GM18508 (cell line): ENCODE results near the gene NOVA1.
"Not testable (repeated sequence)": the region's sequence is repeated elsewhere in the genome, so short reads cannot be mapped to it uniquely, and the experiment has no call there.

Experiments used
- ATAC-seq: cut with Tn5 transposase; IDR thresholded peaks from one replicate; pipeline ENCODE4 v1.9.1; 2021; ENCODE audit warnings: moderate number of reproducible peaks; ENCODE audit not compliant: insufficient read depth, unreplicated experiment

The NOVA1 gene

DNA sequence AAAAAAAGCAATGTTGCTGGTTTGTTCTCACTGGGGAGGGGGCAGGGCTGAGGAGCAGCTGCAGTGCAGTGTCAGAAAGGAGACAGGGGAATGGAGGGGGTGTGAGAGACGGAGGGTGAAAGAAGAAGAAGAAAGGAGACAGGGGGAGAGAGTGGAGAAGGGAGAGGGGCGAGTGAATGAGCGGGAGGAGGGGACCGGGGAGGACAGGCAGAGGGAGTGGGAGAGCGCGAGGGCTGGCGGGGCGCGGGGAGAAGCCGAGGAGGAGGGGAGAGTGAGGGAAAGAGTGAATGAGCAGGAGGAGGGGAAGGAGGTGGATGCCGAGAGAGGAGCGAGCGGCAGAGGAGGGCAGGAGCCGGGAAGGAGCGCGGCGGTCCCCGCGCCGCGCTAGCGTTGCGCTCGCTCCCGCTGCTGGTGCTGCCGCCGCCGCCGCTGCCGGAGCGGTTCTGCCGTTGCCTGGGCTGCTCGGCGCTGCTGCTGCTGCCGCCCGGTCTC is at the start of gene NOVA1:
TSS of gene NOVA1 (minus strand) at position 445 of the 492 bp plus-strand sequence. CDS start 597 bp downstream, outside the sequence.
- no peak for ATAC-seq

DNA sequence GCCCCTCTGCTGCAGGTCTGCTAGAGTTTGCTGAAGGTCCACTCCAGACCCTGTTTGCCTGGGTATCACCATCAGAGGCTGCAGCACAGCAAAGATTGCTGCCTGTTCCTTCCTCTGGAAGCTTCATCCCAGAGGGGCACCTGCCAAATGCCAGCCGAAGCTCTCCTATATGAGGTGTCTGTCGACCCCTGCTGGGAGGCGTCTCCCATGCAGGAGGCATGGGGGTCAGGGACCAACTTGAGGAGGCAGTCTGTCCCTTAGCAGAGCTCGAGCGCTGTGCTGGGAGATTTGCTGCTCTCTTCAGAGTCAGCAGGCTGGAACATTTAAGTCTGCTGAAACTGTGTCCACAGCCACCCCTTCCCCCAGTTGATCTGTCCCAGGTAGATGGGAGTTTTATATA is 47.2 kb upstream of the NOVA1 start:
- ATAC-seq = not testable (repeated sequence)

DNA sequence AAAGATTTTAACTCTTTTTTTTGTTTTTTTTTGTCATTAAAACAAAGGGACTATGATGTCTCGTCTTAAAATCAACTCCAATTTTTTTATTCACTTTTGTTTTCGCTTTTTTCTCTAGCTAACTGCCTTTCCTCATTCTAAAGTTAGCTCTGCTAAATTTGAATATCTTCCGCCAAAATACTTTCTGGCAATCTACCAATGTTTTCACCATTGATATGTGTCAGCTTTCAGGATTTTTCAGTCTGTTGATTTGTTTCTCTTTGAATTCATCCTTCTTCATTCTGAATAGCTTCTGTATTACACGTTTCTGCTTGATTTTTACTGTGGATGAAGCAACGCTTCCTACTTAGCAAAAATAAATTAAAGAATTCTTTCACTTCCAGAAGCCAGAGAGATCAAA is 38.7 kb upstream of the NOVA1 start:
- no peak for ATAC-seq

GRCh38 chr14:26634946-26635345 is 37.1 kb upstream of the NOVA1 start:
- ATAC-seq = not testable (repeated sequence)

DNA sequence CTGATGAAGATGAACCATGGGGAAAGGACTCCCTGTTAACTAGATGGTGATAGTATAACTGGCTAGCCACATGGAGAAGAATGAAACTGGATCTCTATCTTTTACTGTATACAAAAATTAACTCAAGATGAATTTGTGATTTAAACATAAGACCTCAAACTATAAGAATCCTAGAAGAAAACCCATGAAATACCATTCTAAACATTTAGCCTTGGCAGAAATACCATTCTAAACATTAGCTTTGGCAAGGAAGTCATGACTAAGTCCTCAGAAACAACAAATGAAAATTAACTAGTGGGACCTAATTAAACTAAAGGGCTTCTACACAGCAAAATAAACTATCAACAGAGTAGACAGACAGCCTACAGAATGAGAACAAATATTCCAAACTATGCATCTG is 28.4 kb upstream of the NOVA1 start:
- ATAC-seq = no peak

DNA sequence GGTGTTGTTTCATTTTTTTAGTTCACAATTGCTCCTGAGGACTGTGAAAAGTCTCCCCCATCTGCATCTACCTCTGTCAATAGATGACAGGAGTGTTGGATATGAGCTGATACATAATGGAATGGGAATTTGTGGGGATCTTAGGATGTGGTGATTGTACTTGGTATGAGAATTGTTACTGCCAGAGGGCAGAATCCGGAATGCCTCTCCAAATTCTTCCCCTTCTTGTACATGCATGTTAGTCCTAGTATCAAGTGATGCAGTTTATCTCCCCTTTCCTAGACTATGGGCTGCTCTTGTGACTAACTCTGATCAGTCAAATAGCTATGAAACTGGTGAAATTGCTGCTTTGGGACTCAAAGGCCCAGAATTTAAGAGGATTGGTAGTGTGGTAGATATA is 24.8 kb upstream of the NOVA1 start:
- ATAC-seq = no peak

- ATAC-seq = no peak
These were observed 24.2 kb upstream of the NOVA1 start for GRCh38 chr14:26621807-26622560.

DNA sequence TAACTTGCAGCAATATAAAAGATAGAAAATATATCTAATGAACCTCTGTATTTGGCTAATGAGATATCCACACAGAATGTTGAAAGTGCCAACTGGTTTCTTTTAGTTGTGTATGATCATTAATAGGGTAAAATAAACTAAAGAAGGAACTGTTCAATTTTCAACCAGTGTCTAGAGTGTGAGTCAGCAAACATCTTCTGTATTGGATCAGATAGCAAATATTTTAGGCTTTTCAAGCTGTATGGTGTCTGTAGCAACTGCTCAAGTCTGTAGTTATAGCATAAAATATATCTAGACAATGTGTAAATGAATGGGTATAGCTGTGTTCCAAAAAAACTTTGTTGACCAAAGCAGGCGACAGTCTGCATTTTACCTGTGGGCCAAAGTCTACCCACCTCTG is 23.5 kb upstream of the NOVA1 start:
- no peak for ATAC-seq

DNA sequence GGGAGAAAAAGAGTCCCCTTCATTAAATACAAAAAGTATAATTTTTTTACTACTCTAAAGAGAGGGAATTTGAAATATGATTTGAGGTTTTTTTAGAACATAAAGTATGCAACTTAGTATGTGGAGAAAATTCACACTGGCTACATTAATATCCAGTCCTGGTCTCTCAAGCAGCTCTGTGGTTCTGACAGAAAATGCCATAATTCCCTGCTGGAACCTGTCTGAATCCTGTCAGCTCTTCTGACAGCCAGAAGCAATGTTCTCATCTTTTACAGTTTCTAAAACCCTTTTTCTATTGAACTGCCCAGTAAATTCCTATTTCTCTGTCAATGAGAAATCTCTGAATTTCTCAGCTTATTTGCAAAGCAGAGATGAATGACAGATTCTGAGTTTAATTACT is 13.4 kb upstream of the NOVA1 start:
- ATAC-seq = no peak

DNA sequence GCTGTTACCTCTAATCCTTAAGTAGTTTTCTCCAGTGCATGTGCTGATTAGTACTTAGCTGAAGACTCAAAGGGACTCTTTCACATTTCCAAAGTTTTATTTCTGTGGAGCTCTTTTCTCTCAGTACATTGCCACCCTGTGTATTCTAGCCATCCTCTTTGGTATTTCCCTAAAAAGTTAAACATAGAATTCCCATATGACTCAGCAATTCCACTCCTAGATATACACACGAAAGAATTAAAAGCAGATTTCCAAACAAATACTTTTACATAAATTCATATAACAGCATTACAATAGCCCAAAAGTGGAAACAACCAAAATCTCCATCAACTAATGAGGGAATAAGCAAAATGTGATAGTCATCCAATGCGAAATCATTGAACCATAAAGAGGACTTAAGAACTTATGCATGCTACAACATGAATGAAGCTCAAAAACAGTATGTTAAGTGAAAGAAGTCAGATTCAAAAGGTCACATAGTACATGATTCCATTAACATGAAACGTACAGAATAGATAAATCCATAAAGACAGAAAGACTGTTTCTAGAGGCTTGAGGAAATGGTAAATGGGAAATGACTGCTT is 9.0 kb upstream of the NOVA1 start:
- ATAC-seq = no peak

DNA sequence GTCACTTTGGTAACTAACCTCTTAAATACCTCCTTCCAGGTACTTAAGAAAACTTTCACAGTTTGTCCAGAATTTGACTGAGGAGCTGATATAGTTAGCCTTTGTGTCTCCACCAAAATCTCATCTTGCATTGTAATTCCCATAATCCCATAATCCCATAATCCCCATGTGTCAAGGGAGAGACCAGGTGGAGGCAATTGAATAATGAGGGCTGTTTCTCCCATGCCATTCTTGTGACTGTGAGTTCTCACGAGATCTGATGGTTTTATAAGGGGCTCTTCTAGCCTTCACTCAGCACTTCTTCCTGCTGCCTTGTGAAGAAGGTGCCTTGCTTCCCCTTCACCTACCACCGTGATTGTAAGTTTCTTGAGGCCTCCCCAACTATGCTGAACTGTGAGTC is 7.8 kb upstream of the NOVA1 start:
- ATAC-seq = no peak

- ATAC-seq = no peak
These were observed 5.1 kb upstream of the NOVA1 start for GRCh38 chr14:26602902-26603301.

DNA sequence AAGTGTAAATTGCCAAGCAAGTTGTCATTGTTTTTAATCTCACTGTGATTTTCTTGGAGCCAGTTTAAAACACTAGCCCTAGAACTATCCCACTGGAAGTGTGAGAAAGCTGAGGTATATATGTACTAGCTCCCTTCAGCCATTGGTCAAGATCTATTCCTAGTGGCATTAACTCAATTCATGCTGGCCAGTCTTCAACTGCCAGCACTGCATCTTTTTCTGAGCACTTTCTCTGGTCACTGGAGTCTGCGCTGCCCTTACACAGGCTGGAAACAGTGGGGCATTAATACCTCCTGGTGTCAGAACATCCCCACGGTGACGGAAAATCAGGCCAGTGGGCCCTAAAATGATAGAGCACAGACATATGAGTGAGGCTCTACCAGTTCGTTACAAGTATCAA is 4.0 kb upstream of the NOVA1 start:
- no peak for ATAC-seq

DNA sequence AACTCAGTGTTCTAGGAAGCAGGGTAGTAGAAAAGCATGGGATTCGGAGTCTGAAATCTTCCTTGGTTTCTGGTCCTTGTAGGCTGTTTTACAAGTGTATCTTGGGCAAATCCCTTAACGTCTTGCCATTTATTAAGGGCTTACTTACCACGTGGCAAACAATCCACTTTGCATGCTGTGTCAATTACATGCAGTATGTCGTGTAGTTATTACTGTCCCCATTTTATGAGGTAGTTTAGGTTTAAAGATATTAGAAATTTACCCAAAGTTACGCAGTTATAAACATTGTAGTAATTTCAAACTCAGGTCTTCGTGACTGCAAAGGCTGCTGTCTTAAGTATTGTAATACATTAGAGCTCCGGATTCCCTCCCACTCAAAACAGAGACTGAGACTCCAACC is 1.5 kb upstream of the NOVA1 start:
- ATAC-seq = no peak

DNA sequence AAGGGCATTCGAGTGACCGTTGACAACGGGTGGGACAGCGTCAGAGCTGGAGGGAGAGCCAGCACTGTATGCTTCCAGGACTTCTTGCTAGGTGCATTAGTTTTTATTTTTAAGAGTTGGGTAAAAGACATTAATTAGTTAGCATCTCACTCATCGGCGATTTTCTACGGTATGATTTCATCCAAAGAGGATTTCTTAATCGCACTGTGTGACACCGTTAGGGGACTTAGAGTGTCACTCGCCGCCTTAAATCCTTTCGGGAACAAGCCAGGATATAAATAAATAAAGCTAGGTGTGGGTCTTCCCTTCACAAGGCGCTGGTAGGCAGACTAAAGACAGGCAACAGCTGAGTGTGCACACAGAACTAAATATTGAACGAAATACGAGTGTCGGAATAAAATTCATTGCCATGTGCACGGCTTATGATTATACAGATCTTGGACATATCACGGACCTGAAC is 869 bp upstream of the NOVA1 start:
- ATAC-seq = no peak

DNA sequence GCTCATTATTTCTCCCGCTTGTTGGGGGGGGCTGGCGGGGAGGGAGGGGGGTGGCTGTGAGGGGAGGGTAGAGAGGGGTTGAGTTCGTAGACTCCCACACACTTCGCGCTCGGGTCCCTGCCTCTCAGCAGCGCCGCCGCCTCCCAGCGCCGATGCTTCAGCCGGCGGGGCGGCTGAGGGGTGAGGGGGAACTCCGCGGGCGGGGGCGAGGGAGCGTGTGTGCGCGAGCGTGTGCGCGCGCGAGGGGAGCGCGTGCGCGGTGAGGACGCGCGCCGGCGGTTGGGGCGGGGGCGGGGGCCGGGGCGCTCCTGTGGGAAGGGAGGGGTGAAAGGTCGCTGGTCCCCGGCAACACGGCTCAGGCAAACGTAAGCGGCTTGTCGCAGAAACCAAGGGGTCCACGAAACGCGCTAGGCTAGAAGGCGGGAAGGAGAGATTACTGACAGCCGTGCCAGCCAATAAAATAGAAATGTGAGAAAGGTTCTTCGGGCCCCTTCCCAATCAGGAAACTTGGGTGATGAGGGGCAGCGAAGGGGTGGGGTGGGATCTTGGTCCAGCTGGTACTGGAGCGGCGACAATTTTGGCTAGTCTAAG is 343 bp upstream of the NOVA1 start:
- no peak for ATAC-seq

DNA sequence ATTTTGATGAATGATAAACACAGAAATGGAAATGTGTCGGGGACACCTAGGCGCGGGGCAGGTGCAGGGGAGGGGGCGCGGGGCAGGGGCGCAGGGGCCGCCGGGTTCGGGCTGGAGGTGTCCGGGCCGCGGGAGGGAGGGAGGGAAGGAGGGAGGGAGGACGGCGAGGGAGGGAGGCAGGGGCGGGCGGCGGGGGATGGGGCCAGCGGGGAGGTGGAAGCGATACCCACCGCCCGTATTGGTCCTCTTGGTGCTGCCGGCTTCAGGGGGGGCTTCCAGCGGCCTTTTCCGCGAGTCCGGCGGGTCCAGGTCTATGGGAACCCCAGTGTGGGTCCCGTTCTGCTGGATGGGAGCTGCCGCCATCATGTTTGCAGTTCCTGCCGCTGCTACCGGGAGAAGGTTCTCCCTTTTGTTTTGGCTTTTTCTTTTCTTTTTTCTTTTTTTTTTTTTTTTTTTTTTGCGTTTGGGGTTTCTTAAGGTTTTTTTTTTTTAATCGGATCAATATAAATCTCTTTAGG is 703 bp downstream of the NOVA1 start:
- no peak for ATAC-seq

GRCh38 chr14:26596543-26597061 is 1.2 kb downstream of the NOVA1 start:
- ATAC-seq = no peak

- no peak for ATAC-seq
These were observed 1.8 kb downstream of the NOVA1 start for GRCh38 chr14:26595926-26596542.

- no peak for ATAC-seq
These were observed 2.9 kb downstream of the NOVA1 start for GRCh38 chr14:26594756-26595545.
